Immature natural killer cell (primary cell): ENCODE data around the gene PRPSAP1. TPM values are rescaled to one million over a fixed set of nuclear protein-coding genes. Genes with fewer than 3 reads are reported as not detected.
"Not testable (repeated sequence)": the region's sequence is repeated elsewhere in the genome, so short reads cannot be mapped to it uniquely, and the experiment has no call there.

Experiments
- DNase-seq, 3 donors: peaks; one replicate each; pipeline ENCODE4 v3.0.0; 2022; ENCODE audit warnings: mixed read lengths in 1 of 3
- H3K27ac Mint-ChIP-seq, 6 donors: one replicate each; pipeline ENCODE4 v1.8.0; 2020; ENCODE audit warnings: mixed read lengths in 6 of 6, mild to moderate bottlenecking in 5 of 6, inconsistent platforms in 4 of 6, moderate library complexity in 3 of 6
- H3K27me3 Mint-ChIP-seq, 3 donors: one replicate each; pipeline ENCODE4 v1.8.0; 2020 to 2021; ENCODE audit warnings: low read depth in 3 of 3, mild to moderate bottlenecking in 3 of 3, mixed read lengths in 3 of 3, moderate library complexity in 3 of 3, inconsistent platforms in 1 of 3
- H3K36me3 Mint-ChIP-seq, 3 donors: one replicate each; pipeline ENCODE4 v1.8.0; 2020; ENCODE audit warnings: mixed read lengths in 3 of 3, inconsistent platforms in 2 of 3, mild to moderate bottlenecking in 2 of 3
- H3K4me1 Mint-ChIP-seq, 2 donors: one replicate each; pipeline ENCODE4 v1.8.0; 2020; ENCODE audit warnings: inconsistent platforms in 2 of 2, mild to moderate bottlenecking in 2 of 2, mixed read lengths in 2 of 2, moderate library complexity in 1 of 2
- H3K4me3 Mint-ChIP-seq, 5 donors: one replicate each; pipeline ENCODE4 v1.8.0; 2020; ENCODE audit warnings: mild to moderate bottlenecking in 5 of 5, mixed read lengths in 5 of 5, inconsistent platforms in 3 of 5, moderate library complexity in 3 of 5
- H3K9me3 Mint-ChIP-seq, 6 donors: one replicate each; pipeline ENCODE4 v1.8.0; 2020; ENCODE audit warnings: mild to moderate bottlenecking in 6 of 6, mixed read lengths in 6 of 6, inconsistent platforms in 4 of 6, moderate library complexity in 3 of 6
- polyA plus RNA-seq, 3 donors: library from polyadenylated mRNA; unstranded; fragments of 300-500 nt; fragmentation: Illumina TruSeq; gene quantifications; one replicate each; pipeline ENCODE4 v1.2.3, GENCODE V29; 2021

PRPSAP1 gene
- polyA plus RNA-seq, 3 donors from 2014 or later, result 59.8 to 87.6 (median 75.5) TPM

DNA sequence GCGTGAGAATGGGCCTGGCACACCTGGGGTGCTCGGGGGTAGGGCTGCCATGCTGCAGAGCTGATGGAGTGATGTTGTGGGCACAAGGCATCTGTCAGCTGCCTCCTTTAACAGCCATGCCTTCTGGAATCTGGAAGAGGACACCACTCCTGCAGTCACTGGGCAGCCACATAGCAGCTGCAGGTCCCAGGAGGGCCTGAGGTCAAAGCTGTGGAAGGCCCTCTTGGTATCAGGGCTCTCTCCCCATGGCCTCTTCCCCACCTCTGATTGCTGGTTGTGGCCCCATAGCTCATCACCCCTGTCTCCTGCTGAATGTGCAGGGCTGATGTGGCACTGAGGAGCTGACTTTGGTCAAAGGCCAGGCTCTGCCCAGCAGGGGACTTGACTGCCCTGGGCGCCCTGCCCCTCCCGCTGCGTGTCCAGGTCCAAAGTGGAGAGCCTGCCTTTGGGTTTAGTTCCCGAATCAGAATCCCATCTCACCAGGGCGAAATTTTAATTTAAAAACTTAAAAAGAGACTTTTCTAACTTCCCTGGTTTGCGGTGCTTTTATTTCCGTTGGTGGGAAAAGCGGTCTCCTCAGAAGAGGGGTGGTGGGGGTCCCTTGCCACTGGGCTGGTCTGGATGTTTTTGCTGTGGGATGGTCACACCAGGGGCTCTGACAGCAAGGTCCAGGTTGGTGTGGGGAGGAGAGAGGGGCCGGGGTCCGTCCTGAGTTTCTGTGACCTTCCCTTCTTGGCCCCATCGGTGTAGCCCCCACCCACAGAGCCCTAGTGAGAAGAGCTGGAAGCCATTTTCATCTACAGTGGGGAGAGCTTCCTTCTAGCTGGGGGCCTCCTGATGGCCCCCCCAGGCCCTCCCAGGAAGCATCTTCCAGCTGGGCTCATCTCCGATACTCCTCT, 82.7 kb downstream of the PRPSAP1 start:
- Mint-ChIP-seq H3K4me3 (peak overlapping the region; percentile 64 to 80 (median 79)), H3K27me3 (peaks cover 28 to 36% (median 35%) of the 10 kb centered on the region in 3 donors), H3K4me1 (peaks cover 55 to 57% of the 10 kb centered on the region in 2 donors), H3K36me3 (no peaks in the 10 kb centered on the region), H3K9me3 (no peaks in the 10 kb centered on the region), H3K27ac (peak overlapping the region; percentile 66 to 90 (median 78))
- peak in 1 of 3 donors; percentile 21 for DNase-seq

DNA sequence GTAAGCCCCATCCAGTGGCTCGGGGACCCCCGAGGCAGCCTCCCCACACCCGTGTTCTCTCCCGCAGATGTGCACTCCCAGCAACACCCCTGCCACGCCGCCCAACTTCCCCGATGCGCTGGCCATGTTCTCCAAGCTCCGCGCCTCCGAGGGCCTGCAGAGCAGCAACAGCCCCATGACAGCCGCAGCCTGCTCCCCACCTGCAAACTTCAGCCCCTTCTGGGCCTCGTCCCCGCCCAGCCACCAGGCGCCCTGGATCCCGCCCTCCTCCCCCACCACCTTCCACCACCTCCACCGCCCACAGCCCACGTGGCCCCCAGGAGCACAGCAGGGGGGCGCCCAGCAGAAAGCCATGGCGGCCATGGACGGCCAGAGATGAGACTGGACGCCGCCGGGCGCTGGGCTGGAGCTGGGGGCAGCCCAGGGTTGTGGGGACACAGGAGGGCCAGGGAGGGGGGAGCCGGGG, 83.6 kb downstream of the PRPSAP1 start:
- H3K4me1 Mint-ChIP-seq, result peaks cover 55 to 57% of the 10 kb centered on the region in 2 donors
- no peaks in the 10 kb centered on the region for H3K9me3 Mint-ChIP-seq
- H3K27me3 Mint-ChIP-seq, result peaks cover 30 to 39% (median 36%) of the 10 kb centered on the region in 3 donors
- peak overlapping the region in 4 of 5 donors; percentile 33 to 64 (median 61) for H3K4me3 Mint-ChIP-seq
- no peaks in the 10 kb centered on the region for H3K36me3 Mint-ChIP-seq
- peak in 1 of 3 donors; percentile 17 for DNase-seq
- peak overlapping the region in 5 of 6 donors; percentile 75 to 89 (median 84) for H3K27ac Mint-ChIP-seq

DNA sequence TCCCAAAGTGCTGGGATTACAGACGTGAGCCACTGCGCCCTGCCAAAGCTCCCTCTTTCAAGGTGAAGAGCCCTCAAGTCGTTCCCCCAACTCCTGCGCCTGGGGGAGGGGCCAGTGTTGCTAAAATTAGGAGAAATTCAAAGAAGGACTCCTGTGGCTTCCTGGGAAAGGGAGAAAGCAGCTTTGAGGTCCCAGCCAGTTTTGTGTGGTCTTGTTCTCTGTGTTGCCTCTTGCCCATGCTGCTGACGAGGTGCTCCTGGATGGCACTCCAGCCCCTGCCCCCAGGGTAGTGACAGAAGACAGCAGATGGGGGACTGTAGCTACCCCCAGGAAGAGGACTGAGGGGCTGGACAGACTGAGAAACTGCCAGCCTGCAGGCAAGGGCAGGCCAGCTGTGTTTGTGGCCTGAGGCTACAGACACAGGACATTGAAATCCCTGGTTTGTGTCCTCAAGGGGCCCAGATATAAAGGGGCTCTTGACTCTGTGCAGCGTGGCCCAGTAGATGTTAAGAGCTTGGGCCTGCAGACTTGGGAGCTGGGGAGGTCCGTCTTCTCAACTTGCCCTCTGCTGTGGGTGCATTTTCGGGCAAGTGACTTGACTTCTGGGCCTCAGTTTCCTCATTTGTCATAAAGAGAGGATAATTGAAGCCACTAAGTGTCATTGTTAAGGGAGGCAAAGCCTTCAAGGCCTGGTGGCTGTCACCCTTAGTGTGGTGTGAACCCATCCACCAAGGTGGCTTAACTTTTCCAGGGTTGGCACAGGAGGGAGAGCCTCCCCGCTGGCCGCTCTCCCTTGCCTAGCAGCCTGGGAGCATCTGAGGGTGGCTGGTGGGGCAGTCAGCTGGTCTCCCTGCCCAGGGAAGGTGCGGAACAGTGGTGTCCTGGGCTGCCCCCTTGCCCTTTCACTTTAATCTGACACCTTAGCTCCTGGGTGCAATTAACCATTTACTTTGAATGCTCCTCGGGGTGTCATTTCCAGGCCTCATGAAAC, 84.4 kb downstream of the PRPSAP1 start:
- no peaks in the 10 kb centered on the region for H3K9me3 Mint-ChIP-seq
- H3K4me3 Mint-ChIP-seq, result peak overlapping the region; percentile 49 to 89 (median 63)
- peaks cover 36 to 46% (median 41%) of the 10 kb centered on the region in 3 donors for H3K27me3 Mint-ChIP-seq
- peak in 2 of 3 donors; percentile 12 to 19 for DNase-seq
- H3K27ac Mint-ChIP-seq, result peak overlapping the region; percentile 84 to 94 (median 89)
- peaks cover 61 to 63% of the 10 kb centered on the region in 2 donors for H3K4me1 Mint-ChIP-seq
- H3K36me3 Mint-ChIP-seq, result no peaks in the 10 kb centered on the region

GRCh38 chr17:76268015-76268749, 85.5 kb downstream of the PRPSAP1 start:
- Mint-ChIP-seq H3K36me3 (no peaks in the 10 kb centered on the region), H3K4me1 (peaks cover 71 to 72% of the 10 kb centered on the region in 2 donors), H3K4me3 (peak overlapping the region; percentile 81 to 90 (median 88)), H3K9me3 (no peaks in the 10 kb centered on the region), H3K27ac (peak overlapping the region; percentile 89 to 94 (median 92)), H3K27me3 (peaks cover 33 to 47% (median 46%) of the 10 kb centered on the region in 3 donors)
- peak in 2 of 3 donors; percentile 58 for DNase-seq

DNA sequence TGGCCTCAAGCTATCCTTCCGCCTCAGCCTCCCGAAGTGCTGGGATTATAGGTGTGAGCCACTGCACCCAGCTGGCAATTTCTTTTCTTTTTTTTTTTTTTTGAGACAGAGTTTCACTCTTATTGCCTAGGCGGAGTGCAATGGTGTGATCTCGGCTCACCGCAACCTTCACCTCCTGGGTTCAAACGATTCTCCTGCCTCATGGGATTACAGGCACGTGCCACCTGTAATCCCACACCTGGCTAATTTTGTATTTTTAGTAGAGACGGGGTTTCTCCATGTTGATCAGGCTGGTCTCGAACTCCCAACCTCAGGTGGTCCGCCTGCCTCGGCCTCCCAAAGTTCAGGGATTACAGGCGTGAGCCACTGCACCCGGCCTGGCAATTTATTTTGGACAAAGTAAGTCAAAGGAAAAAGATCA, 86.1 kb downstream of the PRPSAP1 start:
- not testable (repeated sequence) for H3K9me3 Mint-ChIP-seq, H3K36me3 Mint-ChIP-seq
- DNase-seq, result peak in 2 of 3 donors; percentile 31 to 40
- H3K27me3 Mint-ChIP-seq, result peaks cover 30 to 48% (median 43%) of the 10 kb centered on the region in 3 donors
- peak overlapping the region; percentile 81 to 90 (median 88) for H3K4me3 Mint-ChIP-seq
- H3K27ac Mint-ChIP-seq, result peak overlapping the region; percentile 89 to 94 (median 92)
- H3K4me1 Mint-ChIP-seq, result peaks cover 71 to 72% of the 10 kb centered on the region in 2 donors

DNA sequence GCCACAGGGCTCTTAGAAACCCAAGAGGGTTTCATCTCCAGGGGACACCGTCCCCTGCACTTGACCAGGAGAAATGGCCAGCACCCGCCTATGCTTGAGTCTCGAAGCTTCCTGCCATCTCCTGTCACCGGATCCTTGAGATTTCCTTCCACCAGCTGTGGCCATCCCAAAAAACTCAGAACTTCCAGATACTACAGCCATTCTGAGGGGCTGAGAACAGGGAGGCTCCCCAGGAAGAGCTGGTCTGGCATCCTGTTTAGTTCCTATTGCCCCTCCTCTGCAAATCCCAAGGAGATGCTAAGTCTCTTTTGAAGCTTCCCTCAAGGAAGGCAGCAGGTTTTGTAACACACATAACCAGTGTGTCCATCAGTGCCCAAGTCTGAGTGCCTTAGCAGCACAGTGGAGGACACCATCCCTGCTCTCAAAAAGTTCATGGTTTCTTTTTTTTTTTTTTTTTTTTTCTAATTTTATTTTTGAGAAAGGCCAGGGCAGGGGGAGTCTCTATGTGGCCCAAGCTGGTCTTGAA, 86.6 kb downstream of the PRPSAP1 start:
- no peaks in the 10 kb centered on the region for H3K9me3 Mint-ChIP-seq
- H3K27me3 Mint-ChIP-seq, result peaks cover 26 to 47% (median 40%) of the 10 kb centered on the region in 3 donors
- DNase-seq, result no peak
- peak overlapping the region; percentile 86 to 94 (median 88) for H3K27ac Mint-ChIP-seq
- peak overlapping the region; percentile 87 to 90 (median 89) for H3K4me3 Mint-ChIP-seq
- peaks cover 73 to 76% of the 10 kb centered on the region in 2 donors for H3K4me1 Mint-ChIP-seq
- no peaks in the 10 kb centered on the region for H3K36me3 Mint-ChIP-seq

DNA sequence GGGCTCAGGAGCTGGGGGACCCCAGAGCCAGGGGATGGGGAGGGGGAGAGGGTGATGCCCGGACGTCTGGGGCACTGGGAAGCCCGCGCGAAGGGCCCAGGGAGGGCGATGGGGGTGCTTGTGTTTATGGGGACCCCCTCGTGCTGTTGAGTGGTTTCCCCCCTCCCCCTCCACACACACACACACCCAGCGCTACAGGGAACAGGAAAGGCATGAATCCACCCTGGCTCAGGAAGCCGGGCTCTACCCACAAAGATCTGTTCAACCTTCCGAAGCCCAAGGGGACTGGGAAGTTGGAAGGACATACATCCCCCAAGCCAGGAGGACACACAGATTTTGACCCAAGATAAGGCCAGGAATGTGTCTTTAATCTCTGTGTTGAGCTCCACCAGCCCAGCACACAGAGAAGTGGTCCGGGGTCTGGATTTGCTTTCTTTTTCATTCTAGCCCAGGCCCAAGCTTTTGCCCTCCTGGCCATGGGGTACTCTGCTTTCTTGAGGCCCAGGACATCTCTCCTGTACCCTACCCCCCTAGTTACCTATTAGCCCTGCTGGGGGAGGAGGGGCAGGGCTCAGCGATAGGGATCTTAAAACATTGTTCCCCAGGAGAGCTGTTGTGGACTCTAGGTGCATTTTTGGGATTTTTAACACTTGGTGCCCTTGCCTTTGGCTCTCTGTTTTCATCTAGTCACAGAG, 87.3 kb downstream of the PRPSAP1 start:
- Mint-ChIP-seq H3K4me1 (peaks cover 78% of the 10 kb centered on the region in 2 donors), H3K36me3 (no peaks in the 10 kb centered on the region), H3K4me3 (peak overlapping the region; percentile 87 to 90 (median 89)), H3K27ac (peak overlapping the region; percentile 86 to 94 (median 88)), H3K9me3 (no peaks in the 10 kb centered on the region), H3K27me3 (peaks cover 24 to 43% (median 40%) of the 10 kb centered on the region in 3 donors)
- DNase-seq, result no peak

DNA sequence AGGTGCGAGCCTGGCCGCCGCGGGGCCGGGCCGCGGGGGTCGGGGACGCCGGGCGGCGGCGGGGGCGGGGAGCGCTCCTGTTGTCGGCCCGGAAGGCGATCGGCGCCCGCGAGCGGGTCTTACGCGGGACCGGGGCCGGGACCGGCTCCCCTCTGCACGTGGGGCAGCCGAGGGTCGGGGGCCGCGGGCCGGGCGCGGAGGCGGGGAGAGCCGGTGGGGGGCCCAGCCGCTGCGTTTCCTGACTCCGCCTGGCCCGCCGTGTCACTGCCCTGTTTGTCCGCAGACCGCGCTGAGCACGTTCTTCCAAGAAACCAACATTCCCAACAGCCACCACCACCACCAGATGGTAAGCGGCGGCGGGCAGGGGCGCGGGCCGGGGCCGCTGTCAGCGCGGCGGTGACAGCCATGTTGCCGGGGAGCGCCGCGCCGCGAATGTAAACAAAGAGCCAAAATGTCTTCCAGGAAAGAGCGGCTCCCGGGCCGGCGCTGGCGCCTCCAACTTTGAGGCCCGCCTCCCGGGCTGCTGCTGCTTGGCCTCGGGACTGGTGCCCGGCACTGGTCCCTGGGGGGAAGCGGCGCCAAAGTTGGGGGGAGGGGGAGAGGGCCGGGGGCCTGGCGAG, 88.0 kb downstream of the PRPSAP1 start:
- Mint-ChIP-seq H3K36me3 (no peaks in the 10 kb centered on the region), H3K27ac (peak overlapping the region; percentile 74 to 93 (median 89)), H3K27me3 (peaks cover 20 to 40% (median 37%) of the 10 kb centered on the region in 3 donors), H3K4me3 (peak overlapping the region; percentile 87 to 90 (median 89)), H3K9me3 (no peaks in the 10 kb centered on the region), H3K4me1 (peaks cover 76% of the 10 kb centered on the region in 2 donors)
- DNase-seq, result peak; percentile 70 to 75 (median 74)

DNA sequence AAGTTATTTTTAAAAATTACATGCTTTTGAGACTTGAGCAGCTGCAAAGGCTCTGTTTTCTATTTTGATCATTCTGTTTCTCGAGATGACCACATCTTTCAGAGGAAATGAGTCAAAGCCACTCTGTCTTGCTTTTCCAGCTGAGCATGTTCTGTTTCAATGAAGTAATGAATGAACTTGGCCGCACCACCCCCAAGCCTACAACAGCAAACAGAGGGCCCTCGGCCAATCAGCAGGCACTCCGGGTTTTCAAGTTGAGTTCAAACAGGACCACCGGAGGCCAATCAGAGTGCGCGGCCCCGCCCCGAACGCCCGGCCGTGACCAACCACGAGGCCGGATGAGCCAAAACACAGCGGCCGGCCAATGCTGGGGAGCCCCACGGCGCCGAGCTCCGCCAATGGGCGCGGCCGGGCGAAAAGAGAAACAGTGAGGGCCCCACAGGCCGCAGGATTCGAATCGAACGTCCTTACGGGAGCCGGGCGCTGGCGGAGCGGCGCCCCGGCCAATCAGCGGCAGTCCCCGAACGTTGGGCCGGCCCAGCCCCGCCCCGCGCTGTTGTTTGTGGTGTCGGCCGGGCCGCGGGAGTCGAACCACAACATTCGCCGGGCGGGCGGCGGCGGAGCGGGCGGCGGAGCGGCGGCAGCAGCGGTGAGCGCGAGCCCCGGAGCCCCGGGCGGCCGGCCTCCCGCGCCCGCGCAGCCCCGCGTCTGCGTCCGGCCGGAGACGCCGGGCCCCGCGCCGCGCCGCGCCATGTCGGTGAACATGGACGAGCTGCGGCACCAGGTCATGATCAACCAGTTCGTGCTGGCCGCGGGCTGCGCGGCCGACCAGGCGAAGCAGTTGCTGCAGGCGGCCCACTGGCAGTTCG, 88.7 kb downstream of the PRPSAP1 start, which contains the start of gene UBALD2:
Gene UBALD2 (plus strand): TSS at position 594 of the 869 bp plus-strand sequence. CDS start 158 bp downstream, at position 752.
- Mint-ChIP-seq H3K27me3 (peaks cover 20 to 40% (median 35%) of the 10 kb centered on the region in 3 donors), H3K27ac (peak within 1 kb of the TSS; percentile 89 to 99 (median 94)), H3K36me3 (no peaks in the 10 kb centered on the region), H3K9me3 (no peaks in the 10 kb centered on the region), H3K4me1 (peaks cover 74% of the 10 kb centered on the region in 2 donors), H3K4me3 (peak within 1 kb of the TSS; percentile 87 to 90 (median 89))
- peak; percentile 99 to 100 (median 99) for DNase-seq

GRCh38 chr17:76264425-76264754, 89.3 kb downstream of the PRPSAP1 start:
- peaks cover 17 to 38% (median 30%) of the 10 kb centered on the region in 3 donors for H3K27me3 Mint-ChIP-seq
- no peaks in the 10 kb centered on the region for H3K9me3 Mint-ChIP-seq
- H3K4me3 Mint-ChIP-seq, result peak overlapping the region; percentile 67 to 85 (median 79)
- no peaks in the 10 kb centered on the region for H3K36me3 Mint-ChIP-seq
- H3K4me1 Mint-ChIP-seq, result peaks cover 68% of the 10 kb centered on the region in 2 donors
- H3K27ac Mint-ChIP-seq, result peak overlapping the region; percentile 87 to 99 (median 94)
- DNase-seq, result no peak

DNA sequence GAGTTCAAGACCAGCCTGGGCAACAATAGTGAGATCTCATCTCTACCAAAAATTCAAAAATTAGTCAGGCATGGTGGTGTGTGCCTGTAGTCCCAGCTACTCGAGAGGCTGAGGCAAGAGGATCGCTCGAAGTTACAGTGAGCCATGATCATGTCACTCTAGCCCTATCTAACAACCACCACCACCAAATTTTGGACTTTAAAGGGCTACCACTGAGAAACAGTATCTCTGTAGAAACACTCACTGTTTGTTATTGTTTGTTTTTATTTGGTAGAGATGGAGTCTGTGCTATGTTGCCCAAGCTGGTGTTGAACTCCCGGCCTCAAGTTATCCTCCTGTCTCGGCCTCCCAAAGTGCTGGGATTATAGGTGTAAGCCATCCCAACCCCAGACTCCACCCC, 89.8 kb downstream of the PRPSAP1 start:
- Mint-ChIP-seq H3K27ac (peak overlapping the region; percentile 87 to 99 (median 94)), H3K36me3 (no peaks in the 10 kb centered on the region), H3K27me3 (peaks cover 15 to 34% (median 26%) of the 10 kb centered on the region in 3 donors), H3K9me3 (no peaks in the 10 kb centered on the region), H3K4me3 (peak overlapping the region; percentile 67 to 85 (median 79)), H3K4me1 (peaks cover 63 to 64% of the 10 kb centered on the region in 2 donors)
- no peak for DNase-seq
